Stimulated activated CD8-positive, alpha-beta memory T cell treated with anti-CD3 and anti-CD28 coated beads, Interleukin-2, amount 100 ng/mL, for 48 hours (primary cell): ENCODE data around the gene FAAP24.
"Not testable (repeated sequence)": the region's sequence is repeated elsewhere in the genome, so short reads cannot be mapped to it uniquely, and the experiment has no call there.

Source experiments
- DNase-seq, 2 donors: peaks; one replicate each; pipeline ENCODE4 v3.0.0-alpha.2; 2020; ENCODE audit warnings: low read depth in 2 of 2

FAAP24 gene

GRCh38 chr19:32998722-32999121 is 26.7 kb downstream of the FAAP24 start:
- DNase-seq, result no peak

- no peak for DNase-seq
Observed at GRCh38 chr19:33000510-33000909, 28.5 kb downstream of the FAAP24 start.

- DNase-seq, result no peak
Observed at GRCh38 chr19:33000910-33001309, 28.9 kb downstream of the FAAP24 start.

- DNase-seq, result not testable (repeated sequence)
Observed at GRCh38 chr19:33002126-33002865, 30.3 kb downstream of the FAAP24 start.

- DNase-seq, result not testable (repeated sequence)
Observed at GRCh38 chr19:33003424-33004024, 31.5 kb downstream of the FAAP24 start.

- DNase-seq, result no peak
Observed at GRCh38 chr19:33005440-33005839, 33.4 kb downstream of the FAAP24 start.

- DNase-seq, result no peak
Observed at GRCh38 chr19:33008738-33009137, 36.7 kb downstream of the FAAP24 start.

GRCh38 chr19:33010891-33011290 is 38.8 kb downstream of the FAAP24 start:
- DNase-seq, result not testable (repeated sequence)

- DNase-seq, result no peak
Observed at GRCh38 chr19:33022472-33023116, 50.6 kb downstream of the FAAP24 start.

- DNase-seq, result no peak
Observed at GRCh38 chr19:33024398-33024797, 52.4 kb downstream of the FAAP24 start.

- DNase-seq, result not testable (repeated sequence)
Observed at GRCh38 chr19:33025468-33026238, 53.6 kb downstream of the FAAP24 start.

GRCh38 chr19:33026602-33027001 is 54.6 kb downstream of the FAAP24 start:
- not testable (repeated sequence) for DNase-seq
